ENCODE data around the gene DUSP10.

Gene DUSP10

GRCh38 chr1:221711656-221712055, 30.2 kb downstream of the DUSP10 start:
- DNase-seq = no peak

GRCh38 chr1:221711063-221711577, 30.8 kb downstream of the DUSP10 start:
- peak in 1 of 2 experiments; percentile 7 for DNase-seq

- no peak for DNase-seq
Observed at GRCh38 chr1:221709854-221710253, 32.0 kb downstream of the DUSP10 start.

- DNase-seq = no peak
Observed at GRCh38 chr1:221708987-221709386, 32.9 kb downstream of the DUSP10 start.

- peak; percentile 100 for DNase-seq
Observed at GRCh38 chr1:221708076-221708571, 33.8 kb downstream of the DUSP10 start.

- no peak for DNase-seq
Observed at GRCh38 chr1:221706876-221707582, 34.9 kb downstream of the DUSP10 start.

- no peak for DNase-seq
Observed at GRCh38 chr1:221706191-221706590, 35.7 kb downstream of the DUSP10 start.

GRCh38 chr1:221704306-221704705, 37.6 kb downstream of the DUSP10 start:
- DNase-seq = peak; percentile 13 to 22

GRCh38 chr1:221701570-221702186, 40.2 kb downstream of the DUSP10 start:
- DNase-seq = no peak

GRCh38 chr1:221700948-221701347, 40.9 kb downstream of the DUSP10 start:
- no peak for DNase-seq

- DNase-seq = no peak
Observed at GRCh38 chr1:221700536-221700935, 41.4 kb downstream of the DUSP10 start.

GRCh38 chr1:221699978-221700519, 41.8 kb downstream of the DUSP10 start:
- no peak for DNase-seq

GRCh38 chr1:221699577-221699976, 42.3 kb downstream of the DUSP10 start:
- DNase-seq = no peak

GRCh38 chr1:221698579-221699349, 43.1 kb downstream of the DUSP10 start:
- peak; percentile 2 to 20 for DNase-seq

GRCh38 chr1:221697923-221698425, 43.9 kb downstream of the DUSP10 start:
- no peak for DNase-seq

GRCh38 chr1:221696718-221697461, 45.0 kb downstream of the DUSP10 start:
- DNase-seq = no peak

GRCh38 chr1:221696027-221696426, 45.9 kb downstream of the DUSP10 start:
- no peak for DNase-seq

GRCh38 chr1:221695301-221695700, 46.6 kb downstream of the DUSP10 start:
- DNase-seq = no peak

- DNase-seq = no peak
Observed at GRCh38 chr1:221694109-221694508, 47.8 kb downstream of the DUSP10 start.

- peak; percentile 2 to 6 for DNase-seq
Observed at GRCh38 chr1:221693087-221693486, 48.8 kb downstream of the DUSP10 start.

- DNase-seq = no peak
Observed at GRCh38 chr1:221692643-221693042, 49.2 kb downstream of the DUSP10 start.

GRCh38 chr1:221691261-221691660, 50.6 kb downstream of the DUSP10 start:
- no peak for DNase-seq

Measured in Kasumi-1 (cell line).